Measurements from ENCODE around the gene SEC63. TPM values are rescaled to one million over a fixed set of nuclear protein-coding genes. Genes with fewer than 3 reads are reported as not detected.
"Not testable (repeated sequence)": the region's sequence is repeated elsewhere in the genome, so short reads cannot be mapped to it uniquely, and the experiment has no call there.

Gene SEC63
- total RNA-seq, 4 donors from 2014 or later, result 9.3 to 25.4 (median 16.2) TPM

DNA sequence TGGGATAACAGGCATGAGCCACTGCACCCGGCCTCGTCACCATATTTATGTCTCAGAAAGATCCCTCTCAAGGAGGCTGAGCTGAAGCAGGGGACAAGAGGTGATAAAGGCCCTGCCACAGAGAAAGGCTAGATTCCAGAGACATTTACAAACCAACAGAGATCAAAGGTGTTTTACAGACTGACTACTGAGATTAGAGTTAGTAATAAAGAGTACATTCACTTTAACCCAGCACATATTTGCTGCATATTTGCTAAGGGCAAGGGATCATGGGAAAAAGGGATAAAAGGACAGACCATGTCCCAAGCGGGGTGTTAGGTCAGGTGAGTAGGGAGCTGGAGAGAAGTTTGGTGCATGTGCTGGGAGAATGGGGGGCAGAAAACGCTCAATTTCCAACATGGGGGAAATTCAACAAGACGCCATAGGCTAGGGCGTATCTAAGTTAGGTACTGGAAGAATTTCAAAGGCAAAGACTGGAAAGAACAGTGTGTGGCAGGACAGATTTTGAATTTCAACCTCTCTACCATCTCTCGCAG is 43.8 kb upstream of the SEC63 start:
- no peak for TF ChIP-seq POLR2A (IDR thresholded peaks at IDR 0.05)
- TF ChIP-seq, protein P1, sequence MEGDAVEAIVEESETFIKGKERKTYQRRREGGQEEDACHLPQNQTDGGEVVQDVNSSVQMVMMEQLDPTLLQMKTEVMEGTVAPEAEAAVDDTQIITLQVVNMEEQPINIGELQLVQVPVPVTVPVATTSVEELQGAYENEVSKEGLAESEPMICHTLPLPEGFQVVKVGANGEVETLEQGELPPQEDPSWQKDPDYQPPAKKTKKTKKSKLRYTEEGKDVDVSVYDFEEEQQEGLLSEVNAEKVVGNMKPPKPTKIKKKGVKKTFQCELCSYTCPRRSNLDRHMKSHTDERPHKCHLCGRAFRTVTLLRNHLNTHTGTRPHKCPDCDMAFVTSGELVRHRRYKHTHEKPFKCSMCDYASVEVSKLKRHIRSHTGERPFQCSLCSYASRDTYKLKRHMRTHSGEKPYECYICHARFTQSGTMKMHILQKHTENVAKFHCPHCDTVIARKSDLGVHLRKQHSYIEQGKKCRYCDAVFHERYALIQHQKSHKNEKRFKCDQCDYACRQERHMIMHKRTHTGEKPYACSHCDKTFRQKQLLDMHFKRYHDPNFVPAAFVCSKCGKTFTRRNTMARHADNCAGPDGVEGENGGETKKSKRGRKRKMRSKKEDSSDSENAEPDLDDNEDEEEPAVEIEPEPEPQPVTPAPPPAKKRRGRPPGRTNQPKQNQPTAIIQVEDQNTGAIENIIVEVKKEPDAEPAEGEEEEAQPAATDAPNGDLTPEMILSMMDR (IDR thresholded peaks at IDR 0.05), result no peak
- peaks cover 0 to 23% (median 3%) of the 10 kb centered on the region in 3 donors for H3K4me1 ChIP-seq
- no peaks in the 10 kb centered on the region for H3K27me3 ChIP-seq
- no peak for DNase-seq
- WGBS, 2 donors, result 78 to 82% methylated on average over 5 to 7 of the region's 7 CpGs
- intact Hi-C loops (cut with DNase I), result no loop called here
- H3K9me3 ChIP-seq, result no peaks in the 10 kb centered on the region
- H3K4me3 ChIP-seq, result no peak overlapping the region
- peak overlapping the region in 2 of 4 donors; percentile 55 to 58 for H3K27ac ChIP-seq
- no peaks in the 10 kb centered on the region for H3K36me3 ChIP-seq

DNA sequence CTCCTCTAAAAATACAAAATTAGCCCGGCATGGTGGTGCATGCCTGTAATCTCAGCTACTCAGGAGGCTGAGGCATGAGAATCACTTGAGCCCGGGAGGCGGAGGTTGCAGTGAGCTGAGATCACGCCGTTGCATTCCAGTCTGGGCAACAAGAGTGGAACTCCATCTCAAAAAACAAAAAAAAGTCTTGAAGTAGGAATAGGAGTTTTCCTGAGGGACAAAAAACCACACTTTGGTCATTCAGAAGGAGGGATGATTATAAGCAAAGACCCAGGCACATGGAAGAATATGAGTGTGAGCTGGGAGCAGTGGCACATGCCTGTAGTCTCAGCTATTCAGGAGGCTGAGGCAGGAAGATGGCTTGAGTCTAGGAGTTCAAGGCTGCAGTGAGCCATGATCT is 42.3 kb upstream of the SEC63 start:
- WGBS, 2 donors, result 84 to 88% methylated on average over 5 of the region's 5 CpGs
- H3K9me3 ChIP-seq; intact Hi-C loops (cut with DNase I): not testable (repeated sequence)

DNA sequence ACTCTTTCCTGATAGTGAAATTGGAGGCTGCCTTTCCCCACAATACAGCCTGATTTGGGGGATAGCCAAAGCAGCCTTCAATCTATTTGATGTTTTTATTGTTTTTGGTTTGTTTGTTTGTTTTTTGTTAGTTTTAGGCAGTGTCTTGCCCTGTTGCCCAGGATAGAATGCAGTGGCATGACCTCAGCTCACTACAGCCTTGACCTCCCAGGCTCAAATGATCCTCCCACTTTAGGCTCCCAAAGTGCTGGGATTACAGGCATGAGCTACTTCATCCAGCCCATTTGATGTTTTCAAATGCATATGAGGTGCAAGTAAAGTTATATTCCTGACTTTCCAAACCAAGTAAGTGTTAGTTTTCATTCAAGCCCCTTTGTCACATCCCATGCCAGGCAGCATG is 41.3 kb upstream of the SEC63 start:
- no peak for DNase-seq
- no peaks in the 10 kb centered on the region for H3K9me3 ChIP-seq
- no peak overlapping the region for H3K4me3 ChIP-seq
- no peak for TF ChIP-seq POLR2A (IDR thresholded peaks at IDR 0.05)
- TF ChIP-seq, protein P1 (IDR thresholded peaks at IDR 0.05), result no peak
- no peaks in the 10 kb centered on the region for H3K27me3 ChIP-seq
- no peak overlapping the region for H3K27ac ChIP-seq
- H3K36me3 ChIP-seq, result no peaks in the 10 kb centered on the region
- peaks cover 0 to 23% (median 3%) of the 10 kb centered on the region in 3 donors for H3K4me1 ChIP-seq
- intact Hi-C loops (cut with DNase I), result no loop called here

More for the DNA sequence above, 42.3 kb upstream of the SEC63 start:
- not testable (repeated sequence) for H3K27me3 ChIP-seq, H3K36me3 ChIP-seq, H3K27ac ChIP-seq, DNase-seq, H3K4me3 ChIP-seq
- peaks cover 0 to 23% (median 3%) of the 10 kb centered on the region in 3 donors for H3K4me1 ChIP-seq

DNA sequence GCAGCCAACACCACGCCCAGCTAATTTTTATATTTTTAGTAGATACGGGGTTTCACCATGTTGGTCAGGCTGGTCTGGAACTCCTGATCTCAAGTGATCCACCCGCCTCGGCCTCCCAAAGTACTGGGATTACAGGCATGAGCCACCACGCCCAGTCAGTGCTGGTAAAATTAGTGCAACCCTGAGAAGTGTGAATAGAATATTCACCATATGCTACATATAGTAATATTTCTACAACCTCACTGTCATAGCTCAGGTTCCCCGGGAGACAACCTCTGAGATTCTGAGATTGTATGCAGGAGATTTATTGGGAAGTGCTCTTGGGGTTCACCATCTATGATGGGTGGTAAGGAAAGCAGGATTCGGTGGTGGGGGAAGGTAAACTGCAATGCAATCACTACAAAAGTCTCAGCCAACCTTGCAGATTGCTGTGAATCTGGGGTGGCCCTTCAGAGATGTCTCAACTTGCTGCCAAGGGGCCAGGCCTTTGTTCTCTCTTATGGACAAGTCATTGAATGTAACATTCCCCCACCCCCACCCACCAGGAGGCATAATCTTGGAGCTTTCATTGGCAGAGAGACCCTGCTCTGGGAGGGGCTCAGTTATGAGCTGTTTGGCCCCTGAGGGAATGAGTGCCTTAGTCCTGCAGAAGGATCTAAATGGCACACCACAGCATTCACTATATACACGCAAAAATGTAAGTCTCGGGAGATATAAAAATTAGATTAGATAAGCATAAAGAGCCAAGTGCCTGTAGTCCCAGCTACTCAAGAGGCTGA is 34.0 kb upstream of the SEC63 start:
- Histone ChIP-seq H3K9me3 (no peaks in the 10 kb centered on the region), H3K4me3 (no peak overlapping the region), H3K27ac (peak overlapping the region in 2 of 4 donors; percentile 1 to 24), H3K27me3 (no peaks in the 10 kb centered on the region), H3K4me1 (peaks cover 0 to 23% (median 0%) of the 10 kb centered on the region in 3 donors), H3K36me3 (no peaks in the 10 kb centered on the region)
- TF ChIP-seq, protein P1 (IDR thresholded peaks at IDR 0.05), result no peak
- no peak for TF ChIP-seq POLR2A (IDR thresholded peaks at IDR 0.05)
- no peak for DNase-seq
- intact Hi-C loops (cut with DNase I), result no loop called here
- WGBS, 2 donors, result 55 to 88% methylated on average over 6 to 9 of the region's 9 CpGs

DNA sequence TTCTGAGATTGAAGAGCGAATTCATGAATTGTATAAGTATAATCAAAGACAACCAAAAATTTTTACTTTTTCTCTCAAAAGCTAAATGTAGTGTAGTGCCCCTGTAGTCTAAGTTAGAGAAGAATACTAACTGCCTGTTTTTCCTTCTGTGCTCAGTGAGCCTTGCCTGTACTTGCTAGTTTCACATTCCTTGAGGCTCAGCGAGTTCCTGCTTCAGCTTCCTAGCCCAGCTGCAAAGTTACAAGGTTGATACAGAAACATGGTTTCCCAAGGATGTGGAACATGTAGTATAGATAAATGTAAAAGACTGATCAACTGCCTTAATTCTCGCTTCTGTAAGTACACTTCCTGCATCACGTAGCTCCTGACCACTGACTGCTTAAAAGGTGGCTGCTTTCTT is 33.1 kb upstream of the SEC63 start:
- H3K36me3 ChIP-seq, result no peaks in the 10 kb centered on the region
- intact Hi-C loops (cut with DNase I), result no loop called here
- WGBS, 2 donors, result 55 to 57% methylated on average over 4 of the region's 4 CpGs
- H3K27ac ChIP-seq, result peak overlapping the region in 3 of 4 donors; percentile 1 to 27 (median 26)
- no peaks in the 10 kb centered on the region for H3K27me3 ChIP-seq
- DNase-seq, result no peak
- H3K4me3 ChIP-seq, result no peak overlapping the region
- H3K9me3 ChIP-seq, result no peaks in the 10 kb centered on the region
- TF ChIP-seq, protein P1 (IDR thresholded peaks at IDR 0.05), result no peak
- TF ChIP-seq POLR2A (IDR thresholded peaks at IDR 0.05), result no peak
- peaks cover 0 to 23% (median 0%) of the 10 kb centered on the region in 3 donors for H3K4me1 ChIP-seq

DNA sequence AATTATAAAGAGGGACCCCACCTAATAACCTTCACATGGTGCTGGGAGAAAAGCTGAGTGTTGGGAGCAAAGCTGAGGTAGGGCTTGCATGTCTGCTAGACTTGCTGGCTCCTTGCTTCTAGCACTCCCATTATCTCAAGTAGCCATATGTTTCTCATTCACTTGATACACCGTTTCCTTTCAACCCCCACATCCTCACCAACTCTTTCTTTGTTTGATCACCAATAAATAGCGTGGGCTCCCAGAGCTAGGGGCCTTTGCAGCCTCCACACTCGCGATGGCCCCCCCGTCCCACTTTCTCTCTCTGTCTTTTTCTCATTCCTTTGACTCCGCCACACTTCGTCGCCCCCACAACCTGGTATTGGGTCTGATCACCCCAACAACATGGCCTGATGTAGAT is 32.6 kb upstream of the SEC63 start:
- intact Hi-C loops (cut with DNase I), result not testable (repeated sequence)

More for the DNA sequence above, 32.6 kb upstream of the SEC63 start:
- H3K9me3 ChIP-seq, H3K4me3 ChIP-seq, DNase-seq, H3K36me3 ChIP-seq, H3K27me3 ChIP-seq: not testable (repeated sequence)
- peak overlapping the region in 2 of 4 donors; percentile 26 to 27 for H3K27ac ChIP-seq
- H3K4me1 ChIP-seq, result peaks cover 0 to 23% (median 0%) of the 10 kb centered on the region in 3 donors
- 74 to 76% methylated on average over 8 of the region's 8 CpGs for WGBS, 2 donors

All from esophagus squamous epithelium (tissue), 5 donors.